Measurements from ENCODE around the gene NECTIN1. TPM values are rescaled to one million over a fixed set of nuclear protein-coding genes. Genes with fewer than 3 reads are reported as not detected.

The NECTIN1 gene
- total RNA-seq, 2 experiments from 2014 or later = 2.5 to 3.4 TPM

DNA sequence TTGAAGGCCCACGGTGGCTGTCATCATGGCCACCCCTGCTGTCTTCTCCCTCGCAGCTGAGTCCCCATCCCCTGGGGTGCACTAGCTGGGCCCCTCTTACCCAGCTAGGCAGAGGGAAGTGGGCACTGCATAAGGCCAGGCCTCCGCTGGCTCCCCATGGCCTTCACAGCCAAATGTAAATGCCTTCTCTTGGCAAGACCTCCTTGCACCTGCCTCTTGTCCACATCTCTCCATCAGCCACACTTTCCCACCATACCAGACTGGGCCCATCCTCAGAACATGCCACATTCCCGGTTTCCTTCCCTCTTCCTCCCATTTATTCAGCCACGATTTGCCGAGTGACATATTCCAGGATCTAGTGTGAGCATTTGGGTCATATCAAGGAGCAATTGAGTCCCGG is 49.7 kb downstream of the NECTIN1 start:
- Histone ChIP-seq H3K36me3 (ENCODE audit: insufficient read depth, low read length) (no peaks in the 10 kb centered on the region), H3K4me3 (ENCODE audit: low read length) (no peak overlapping the region), H3K4me1 (ENCODE audit: insufficient read depth, low read length) (peaks cover 9% of the 10 kb centered on the region), H3K27me3 (ENCODE audit: control insufficient read depth in 1 of 2, insufficient read depth in 2 of 2, low read length in 2 of 2) (no peaks in the 10 kb centered on the region), H3K27ac (ENCODE audit: low read depth in 1 of 2, low read length in 2 of 2) (no peak overlapping the region), H3K9me3 (ENCODE audit: control insufficient read depth in 1 of 2, insufficient read depth in 1 of 2, low read length in 2 of 2) (peaks cover 0 to 13% of the 10 kb centered on the region in 2 experiments)
- POLR2A ChIA-PET = no interaction called here
- H3K27me3 Mint-ChIP-seq = no peaks in the 10 kb centered on the region
- no peaks in the 10 kb centered on the region for H3K36me3 Mint-ChIP-seq (ENCODE audit: low read depth)
- H3K9me3 Mint-ChIP-seq = no peaks in the 10 kb centered on the region
- intact Hi-C loops (cut with DNase I, micrococcal nuclease) = no loop called here
- CTCF ChIA-PET = no interaction called here
- H3K4me3 Mint-ChIP-seq = no peak overlapping the region
- DNase-seq = no peak
- ATAC-seq (ENCODE audit: poor library complexity) = no peak
- peaks cover 3% of the 10 kb centered on the region for H3K4me1 Mint-ChIP-seq (ENCODE audit: low read depth)
- TF ChIP-seq, protein P1, sequence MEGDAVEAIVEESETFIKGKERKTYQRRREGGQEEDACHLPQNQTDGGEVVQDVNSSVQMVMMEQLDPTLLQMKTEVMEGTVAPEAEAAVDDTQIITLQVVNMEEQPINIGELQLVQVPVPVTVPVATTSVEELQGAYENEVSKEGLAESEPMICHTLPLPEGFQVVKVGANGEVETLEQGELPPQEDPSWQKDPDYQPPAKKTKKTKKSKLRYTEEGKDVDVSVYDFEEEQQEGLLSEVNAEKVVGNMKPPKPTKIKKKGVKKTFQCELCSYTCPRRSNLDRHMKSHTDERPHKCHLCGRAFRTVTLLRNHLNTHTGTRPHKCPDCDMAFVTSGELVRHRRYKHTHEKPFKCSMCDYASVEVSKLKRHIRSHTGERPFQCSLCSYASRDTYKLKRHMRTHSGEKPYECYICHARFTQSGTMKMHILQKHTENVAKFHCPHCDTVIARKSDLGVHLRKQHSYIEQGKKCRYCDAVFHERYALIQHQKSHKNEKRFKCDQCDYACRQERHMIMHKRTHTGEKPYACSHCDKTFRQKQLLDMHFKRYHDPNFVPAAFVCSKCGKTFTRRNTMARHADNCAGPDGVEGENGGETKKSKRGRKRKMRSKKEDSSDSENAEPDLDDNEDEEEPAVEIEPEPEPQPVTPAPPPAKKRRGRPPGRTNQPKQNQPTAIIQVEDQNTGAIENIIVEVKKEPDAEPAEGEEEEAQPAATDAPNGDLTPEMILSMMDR (IDR thresholded peaks at IDR 0.05) = no peak
- H3K27ac Mint-ChIP-seq = no peak overlapping the region

DNA sequence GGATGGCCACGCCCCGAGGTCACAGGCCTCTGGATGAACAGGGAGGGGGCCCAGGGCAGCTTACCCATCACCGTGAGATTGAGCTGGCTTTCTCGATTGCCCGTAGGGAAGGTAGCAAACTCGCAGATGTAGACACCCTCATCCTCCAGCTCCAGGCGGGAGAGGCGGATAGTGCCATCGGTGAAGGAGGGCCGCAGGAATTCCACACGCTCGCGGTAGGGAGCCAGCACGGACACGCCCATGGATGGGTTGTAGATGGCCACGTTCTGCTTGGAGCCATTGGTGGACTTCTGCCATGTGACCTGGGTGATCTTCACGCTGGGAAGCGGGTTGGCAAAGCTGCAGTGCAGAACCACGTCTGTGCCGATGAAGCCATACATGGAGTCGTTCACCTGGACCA is 50.6 kb downstream of the NECTIN1 start:
- ChIA-PET POLR2A (no interaction called here), CTCF (no interaction called here)
- Histone ChIP-seq H3K27ac (ENCODE audit: low read depth in 1 of 2, low read length in 2 of 2) (no peak overlapping the region), H3K4me3 (ENCODE audit: low read length) (no peak overlapping the region), H3K4me1 (ENCODE audit: insufficient read depth, low read length) (peaks cover 3% of the 10 kb centered on the region), H3K9me3 (ENCODE audit: control insufficient read depth in 1 of 2, insufficient read depth in 1 of 2, low read length in 2 of 2) (peaks cover 0 to 13% of the 10 kb centered on the region in 2 experiments), H3K27me3 (ENCODE audit: control insufficient read depth in 1 of 2, insufficient read depth in 2 of 2, low read length in 2 of 2) (no peaks in the 10 kb centered on the region), H3K36me3 (ENCODE audit: insufficient read depth, low read length) (no peaks in the 10 kb centered on the region)
- Mint-ChIP-seq H3K27ac (no peak overlapping the region), H3K4me3 (no peak overlapping the region), H3K27me3 (no peaks in the 10 kb centered on the region), H3K4me1 (ENCODE audit: low read depth) (peaks cover 6% of the 10 kb centered on the region), H3K36me3 (ENCODE audit: low read depth) (no peaks in the 10 kb centered on the region), H3K9me3 (no peaks in the 10 kb centered on the region)
- DNase-seq (no peak), ATAC-seq (ENCODE audit: poor library complexity) (no peak)
- TF ChIP-seq, protein P1 (IDR thresholded peaks at IDR 0.05) = no peak
- intact Hi-C loops (cut with DNase I, micrococcal nuclease) = no loop called here

DNA sequence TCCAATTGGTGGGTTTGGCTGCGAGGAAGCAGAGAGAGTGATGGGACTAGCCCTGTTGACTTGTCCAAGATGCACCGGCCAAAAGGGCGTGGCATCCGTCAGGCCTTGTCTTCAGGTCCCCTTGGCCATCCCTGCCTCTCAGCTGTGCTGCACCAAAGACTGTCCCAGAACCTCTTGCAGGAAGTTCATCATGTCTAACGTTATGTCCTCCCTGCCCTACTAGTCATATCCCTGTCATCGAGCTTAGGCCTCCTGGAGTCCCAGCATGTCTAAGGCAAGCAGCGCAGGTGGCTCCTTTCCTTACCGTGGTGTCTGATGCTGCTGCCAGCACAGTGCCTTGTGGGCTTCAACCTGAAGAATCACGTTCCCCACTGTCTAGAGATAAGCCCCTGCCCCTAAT is 51.2 kb downstream of the NECTIN1 start:
- H3K4me1 Mint-ChIP-seq (ENCODE audit: low read depth) = peaks cover 6% of the 10 kb centered on the region
- no peaks in the 10 kb centered on the region for H3K36me3 Mint-ChIP-seq (ENCODE audit: low read depth)
- POLR2A ChIA-PET = no interaction called here

More for the DNA sequence above, 51.2 kb downstream of the NECTIN1 start:
- Mint-ChIP-seq H3K9me3 (no peaks in the 10 kb centered on the region), H3K27ac (no peak overlapping the region), H3K27me3 (no peaks in the 10 kb centered on the region), H3K4me3 (no peak overlapping the region)
- DNase-seq (no peak), ATAC-seq (ENCODE audit: poor library complexity) (no peak)
- Histone ChIP-seq H3K36me3 (ENCODE audit: insufficient read depth, low read length) (no peaks in the 10 kb centered on the region), H3K9me3 (ENCODE audit: control insufficient read depth in 1 of 2, insufficient read depth in 1 of 2, low read length in 2 of 2) (peaks cover 0 to 13% of the 10 kb centered on the region in 2 experiments), H3K4me1 (ENCODE audit: insufficient read depth, low read length) (peaks cover 3% of the 10 kb centered on the region), H3K27ac (ENCODE audit: low read depth in 1 of 2, low read length in 2 of 2) (no peak overlapping the region), H3K27me3 (ENCODE audit: control insufficient read depth in 1 of 2, insufficient read depth in 2 of 2, low read length in 2 of 2) (no peaks in the 10 kb centered on the region), H3K4me3 (ENCODE audit: low read length) (no peak overlapping the region)
- intact Hi-C loops (cut with DNase I, micrococcal nuclease) = no loop called here
- TF ChIP-seq, protein P1 (IDR thresholded peaks at IDR 0.05) = no peak
- CTCF ChIA-PET = no interaction called here

All from CD4-positive, alpha-beta T cell (primary cell).